Heart left ventricle (tissue), 16 donors: ENCODE data around the gene KLHL26. TPM values are rescaled to one million over a fixed set of nuclear protein-coding genes. Genes with fewer than 3 reads are reported as not detected.
"Not testable (repeated sequence)": the region's sequence is repeated elsewhere in the genome, so short reads cannot be mapped to it uniquely, and the experiment has no call there.

Experiments
- ATAC-seq, 4 donors: fragments of 200-7000 bp; cut with Tn5 transposase; one replicate each; pipeline ENCODE4 v1.9.1; 2020 to 2022; ENCODE audit warnings: moderate library complexity in 4 of 4, mild to moderate bottlenecking in 3 of 4, moderate number of reproducible peaks in 1 of 4
- DNase-seq, 5 donors: peaks; one replicate each; pipeline ENCODE4 v3.0.0-alpha.2; 2020
- H3K27ac ChIP-seq, 12 donors: fragments of 200-600 bp; sonication (generic) in 4 of 12; one replicate each; pipeline versions ENCODE4 v1.5.0 to v1.8.0; 2016 to 2022; ENCODE audit warnings: mild to moderate bottlenecking in 2 of 12
- H3K27me3 ChIP-seq, 9 donors: fragments of 200-600 bp; sonication (generic) in 2 of 9; one replicate each; pipeline versions ENCODE4 v1.5.1 to v1.8.0; 2016 to 2022; ENCODE audit warnings: mild to moderate bottlenecking in 3 of 9
- H3K36me3 ChIP-seq, 9 donors: fragments of 200-600 bp; sonication (generic) in 2 of 9; one replicate each; pipeline versions ENCODE4 v1.5.0 to v1.8.0; 2018 to 2022; ENCODE audit warnings: mild to moderate bottlenecking in 2 of 9
- H3K4me1 ChIP-seq, 12 donors: fragments of 200-600 bp; sonication (generic) in 4 of 12; one replicate each; pipeline versions ENCODE4 v1.5.0 to v1.8.0; 2016 to 2022; ENCODE audit warnings: mild to moderate bottlenecking in 3 of 12
- H3K4me3 ChIP-seq, 12 donors: fragments of 200-600 bp; sonication (generic) in 4 of 12; one replicate each; pipeline versions ENCODE4 v1.5.0 to v1.8.0; 2017 to 2022; ENCODE audit warnings: mild to moderate bottlenecking in 9 of 12, moderate library complexity in 4 of 12
- H3K9me3 ChIP-seq, 12 donors: fragments of 200-600 bp; sonication (generic) in 4 of 12; one replicate each; pipeline versions ENCODE4 v1.5.0 to v1.8.0; 2016 to 2022; ENCODE audit warnings: mild to moderate bottlenecking in 1 of 12
- POLR2A ChIP-seq, 2 donors: fragments of 450-650 bp; IDR thresholded peaks; one replicate each; pipeline ENCODE4 v1.6.1; 2017; ENCODE audit warnings: antibody characterized with exemption in 2 of 2, mild to moderate bottlenecking in 2 of 2, moderate library complexity in 2 of 2
- WGBS, 4 donors: extraction: QIAGEN DNeasy Blood & Tissue Kit in 2 of 4; methylation state at CpG; one replicate each; pipeline versions ENCODE4 v1.1.5 to v1.1.7; 2013 to 2018; 5-methylcytosine and 5-hydroxymethylcytosine counted together
- intact Hi-C, 10 donors: fragments of 100-400 bp; cut with DNase I; formaldehyde crosslinking; loops; one replicate each; pipeline versions ENCODE4 v1.11.1 to v1.14.2; 2022
- polyA plus RNA-seq, 2 donors: library from polyadenylated mRNA; stranded (reverse); fragments of 200-250 nt; gene quantifications; one replicate each; pipeline ENCODE4 v1.2.3, GENCODE V29; 2013
- total RNA-seq, 9 donors: library from RNA; depleted of rRNA in 2 of 9; stranded (reverse); fragments of >200 nt in 2 of 9; fragmentation: NEBNext Ultra II Directional in 3 of 9; extraction: Animal tissue kit (Norgen Biotek cat#: 25700) in 3 of 9; gene quantifications; one replicate each; pipeline versions ENCODE4 v1.1.0 to v1.2.4, GENCODE V29; 2016 to 2023
- TF ChIP-seq, protein P1 (sequence below), 12 donors: fragments of 200-600 bp; sonication (generic) in 4 of 12; IDR thresholded peaks; one replicate each; pipeline versions ENCODE4 v1.5.0 to v1.8.0; 2018 to 2022; ENCODE audit warnings: antibody characterized with exemption in 12 of 12, mild to moderate bottlenecking in 5 of 12
- donor health status: ischemic (EF 13 %, LVEDD 7.1; RV severe dilation, severe dysfunction).
- donor health status: healthy with polysubstance abuse.
- donor health status: DM: no; HTN: yes; CAD: no.
- donor health status: DM: no; HTN: no; CAD: no.
- donor health status: ischemic (EF 25% LVEDD 6.9; RV normal size, moderate dysfunction).
- donor health status: ischemic (EF 25% LVEDD 5.7; RV mildly dilated, moderate dysfunction).
- donor health status: healthy.
- donor health status: DM: yes; HTN: yes; CAD: no.
- donor health status: ischemic (EF 35%, LVEDD 5.7; RV mildly dilated, moderate dysfunction).
- donor health status: nonischemic (EF 11% LVEDD 7.7; RV severe dilation, severe dysfunction).
- donor health status: DM: yes; HTN: yes; CAD: no.
- donor health status: PGD.
- donor health status: ischemic (EF 29% LVEDD 5.4; RV normal size, mild dysfunction).
- donor health status: nonischemic (EF 23%, LVEDD 6.1; RV moderate dilation, normal function).

KLHL26 gene
- total and polyA plus RNA-seq, 11 donors, result 2.8 to 11.4 (median 5.8) TPM

DNA sequence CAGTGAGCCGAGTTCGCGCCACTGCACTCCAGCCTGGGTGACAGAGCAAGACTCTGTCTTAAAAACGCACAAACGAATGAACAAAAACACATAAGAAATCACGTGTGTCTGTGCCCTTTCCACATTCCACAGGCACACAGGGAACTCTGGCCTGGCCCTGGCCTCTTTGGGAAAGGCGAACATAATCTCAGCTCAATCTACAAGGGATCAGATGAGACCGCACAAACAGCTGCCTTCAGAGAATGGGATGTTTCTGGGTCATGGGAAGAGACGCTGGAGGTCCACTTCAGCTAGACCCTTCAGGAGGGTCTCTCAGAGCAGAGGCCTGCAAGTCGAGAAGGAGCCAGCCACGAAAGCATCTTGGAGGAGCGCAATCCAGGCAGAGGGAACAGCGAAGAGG, 40.3 kb downstream of the KLHL26 start:
- Histone ChIP-seq H3K9me3 (no peaks in the 10 kb centered on the region), H3K4me3 (no peak overlapping the region), H3K36me3 (no peaks in the 10 kb centered on the region), H3K4me1 (peaks cover 0 to 16% (median 7%) of the 10 kb centered on the region in 12 donors), H3K27ac (no peak overlapping the region), H3K27me3 (no peaks in the 10 kb centered on the region)
- WGBS, 4 donors, result 76 to 89% (median 82%) methylated on average over 11 to 13 of the region's 13 CpGs
- DNase-seq (no peak), ATAC-seq (no peak)
- intact Hi-C loops, result loop anchor here in 4 of 10 donors (5.0 to 10.0 kb wide), 4 partner anchors 82 to 232 kb away; no protein-coding TSS in a partner anchor
- TF ChIP-seq, protein P1, sequence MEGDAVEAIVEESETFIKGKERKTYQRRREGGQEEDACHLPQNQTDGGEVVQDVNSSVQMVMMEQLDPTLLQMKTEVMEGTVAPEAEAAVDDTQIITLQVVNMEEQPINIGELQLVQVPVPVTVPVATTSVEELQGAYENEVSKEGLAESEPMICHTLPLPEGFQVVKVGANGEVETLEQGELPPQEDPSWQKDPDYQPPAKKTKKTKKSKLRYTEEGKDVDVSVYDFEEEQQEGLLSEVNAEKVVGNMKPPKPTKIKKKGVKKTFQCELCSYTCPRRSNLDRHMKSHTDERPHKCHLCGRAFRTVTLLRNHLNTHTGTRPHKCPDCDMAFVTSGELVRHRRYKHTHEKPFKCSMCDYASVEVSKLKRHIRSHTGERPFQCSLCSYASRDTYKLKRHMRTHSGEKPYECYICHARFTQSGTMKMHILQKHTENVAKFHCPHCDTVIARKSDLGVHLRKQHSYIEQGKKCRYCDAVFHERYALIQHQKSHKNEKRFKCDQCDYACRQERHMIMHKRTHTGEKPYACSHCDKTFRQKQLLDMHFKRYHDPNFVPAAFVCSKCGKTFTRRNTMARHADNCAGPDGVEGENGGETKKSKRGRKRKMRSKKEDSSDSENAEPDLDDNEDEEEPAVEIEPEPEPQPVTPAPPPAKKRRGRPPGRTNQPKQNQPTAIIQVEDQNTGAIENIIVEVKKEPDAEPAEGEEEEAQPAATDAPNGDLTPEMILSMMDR (IDR thresholded peaks at IDR 0.05), result no peak
- TF ChIP-seq POLR2A (IDR thresholded peaks at IDR 0.05), result no peak

DNA sequence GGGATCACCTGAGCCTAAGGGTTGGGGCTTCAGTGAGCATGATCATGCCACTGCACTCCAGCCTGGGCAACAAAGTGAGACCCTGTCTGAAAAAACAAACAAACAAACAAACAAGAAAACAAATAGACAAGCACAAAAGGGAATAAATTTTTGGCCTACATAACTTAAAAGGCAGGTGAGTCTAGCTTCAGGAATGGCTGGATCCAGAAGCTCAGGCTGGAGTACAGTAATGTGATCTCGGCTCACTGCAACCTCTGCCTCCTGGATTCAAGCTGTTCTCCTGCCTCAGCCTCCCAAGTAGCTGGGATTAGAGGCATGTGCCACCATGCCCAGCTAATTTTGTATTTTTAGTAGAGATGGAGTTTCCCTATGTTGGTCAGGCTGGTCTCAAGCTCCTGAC, 43.3 kb downstream of the KLHL26 start:
- WGBS, 4 donors, result 93 to 100% (median 96%) methylated on average over 1 of the region's 1 CpG
- peaks cover 4 to 29% (median 15%) of the 10 kb centered on the region in 12 donors for H3K4me1 ChIP-seq
- H3K4me3 ChIP-seq, ATAC-seq, H3K27ac ChIP-seq, H3K36me3 ChIP-seq, H3K9me3 ChIP-seq, H3K27me3 ChIP-seq, DNase-seq: not testable (repeated sequence)
- intact Hi-C loops, result loop anchor here in 8 of 10 donors (5.0 to 10.0 kb wide), 6 partner anchors 43 to 215 kb away; partner anchors contain the start of genes UPF1 (in 3 of the 8) and KLHL26 (in 2 of the 8)

DNA sequence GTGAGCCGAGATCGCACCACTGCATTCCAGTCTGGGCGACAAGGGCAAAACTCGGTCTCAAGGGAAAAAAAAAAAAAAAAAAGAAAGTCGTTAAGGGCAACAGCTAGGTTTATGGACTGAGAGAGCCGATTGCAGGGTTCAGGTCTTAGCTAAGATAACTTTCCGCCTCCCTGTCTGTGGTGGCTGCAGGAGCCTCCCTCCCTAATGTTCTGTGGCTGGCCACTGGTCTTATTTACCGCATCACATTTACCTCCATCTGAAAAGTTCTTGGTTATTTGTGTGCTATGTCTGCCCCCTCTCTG, 45.9 kb downstream of the KLHL26 start:
- DNase-seq, result no peak
- intact Hi-C loops, result loop anchor here in 8 of 10 donors (5.0 to 10.0 kb wide), 6 partner anchors 45 to 218 kb away; partner anchors contain the start of genes UPF1 (in 3 of the 8) and KLHL26 (in 2 of the 8)

DNA sequence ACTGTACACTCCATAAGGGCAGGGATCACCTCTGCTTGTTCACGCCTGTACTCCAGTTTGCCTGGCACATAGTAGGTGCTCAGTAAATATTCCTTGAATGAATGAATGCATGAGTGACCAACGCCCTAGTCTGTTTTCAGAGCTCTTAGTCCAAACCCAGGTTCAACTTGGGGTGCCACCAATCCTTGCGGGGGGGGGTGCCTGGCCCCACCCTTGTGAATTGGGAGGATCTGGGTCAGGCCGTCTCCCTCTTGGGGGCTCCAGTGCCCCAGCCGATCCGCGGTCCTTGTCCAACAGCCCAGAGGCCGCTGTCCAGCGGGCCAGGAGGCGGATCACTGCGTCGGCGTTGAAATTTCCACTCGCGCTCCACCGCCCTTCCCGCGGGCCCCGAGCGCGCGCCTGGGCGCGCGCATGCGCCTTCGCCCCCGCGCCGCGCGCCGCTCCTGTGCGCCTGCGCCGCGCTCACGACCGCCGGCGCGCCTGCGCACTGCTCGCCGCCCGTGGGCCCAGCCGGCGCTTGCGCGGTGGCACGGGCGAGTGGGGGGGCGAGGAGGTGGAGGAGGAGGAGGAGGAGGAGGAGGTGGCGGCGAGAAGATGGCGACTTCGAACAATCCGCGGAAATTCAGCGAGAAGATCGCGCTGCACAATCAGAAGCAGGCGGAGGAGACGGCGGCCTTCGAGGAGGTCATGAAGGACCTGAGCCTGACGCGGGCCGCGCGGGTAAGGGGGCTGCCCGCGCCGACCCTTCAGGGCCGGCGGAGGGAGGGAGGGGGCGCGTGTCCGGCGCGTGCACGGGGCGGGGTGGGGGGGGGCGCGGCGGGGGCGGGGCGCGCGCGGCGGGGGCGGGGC, 46.5 kb downstream of the KLHL26 start, which contains the start of gene CRTC1:
CRTC1 (plus strand) TSS at position 572 of the 849 bp plus-strand sequence; CDS start at position 595, 23 bp downstream.
- 1 to 3% (median 2%) methylated on average over 26 to 93 of the region's 93 CpGs for WGBS, 4 donors
- DNase-seq, result peak; percentile 91 to 95 (median 92)
- intact Hi-C loops, result loop anchor here in 8 of 10 donors (5.0 to 10.0 kb wide), 6 partner anchors 46 to 219 kb away; partner anchors contain the start of genes UPF1 (in 3 of the 8) and KLHL26 (in 2 of the 8)
- H3K4me1 ChIP-seq, result peaks cover 4 to 29% (median 13%) of the 10 kb centered on the region in 12 donors
- peak within 1 kb of the TSS; percentile 25 to 75 (median 64) for H3K4me3 ChIP-seq
- peak within 1 kb of the TSS in 11 of 12 donors; percentile 77 to 91 (median 86) for H3K27ac ChIP-seq
- no peaks in the 10 kb centered on the region for H3K9me3 ChIP-seq
- peak in 1 of 2 donors; percentile 71 for TF ChIP-seq POLR2A (IDR thresholded peaks at IDR 0.05)
- TF ChIP-seq, protein P1 (IDR thresholded peaks at IDR 0.05), result peak in 3 of 12 donors; percentile 7 to 19 (median 10)
- peak; percentile 89 to 92 (median 91) for ATAC-seq
- H3K36me3 ChIP-seq, result no peaks in the 10 kb centered on the region
- no peaks in the 10 kb centered on the region for H3K27me3 ChIP-seq

More for the DNA sequence above, 45.9 kb downstream of the KLHL26 start:
- H3K9me3 ChIP-seq, result no peaks in the 10 kb centered on the region
- TF ChIP-seq, protein P1 (IDR thresholded peaks at IDR 0.05), result no peak
- no peak for TF ChIP-seq POLR2A (IDR thresholded peaks at IDR 0.05)
- H3K36me3 ChIP-seq, result no peaks in the 10 kb centered on the region
- peak overlapping the region in 9 of 12 donors; percentile 25 to 74 (median 65) for H3K4me3 ChIP-seq
- H3K4me1 ChIP-seq, result peaks cover 4 to 34% (median 15%) of the 10 kb centered on the region in 12 donors
- peak overlapping the region in 10 of 12 donors; percentile 77 to 91 (median 86) for H3K27ac ChIP-seq
- H3K27me3 ChIP-seq, result no peaks in the 10 kb centered on the region
- WGBS, 4 donors, result 40 to 55% (median 48%) methylated on average over 8 of the region's 8 CpGs
- no peak for ATAC-seq
